Smooth muscle cell (in vitro differentiated cells): ENCODE data around the gene POLN. TPM values are rescaled to one million over a fixed set of nuclear protein-coding genes. Genes with fewer than 3 reads are reported as not detected.
"Not testable (repeated sequence)": the region's sequence is repeated elsewhere in the genome, so short reads cannot be mapped to it uniquely, and the experiment has no call there.

Source experiments
- DNase-seq: peaks from one replicate; lab custom pipeline; 2025; ENCODE audit not compliant: unreplicated experiment; lab: John Stamatoyannopoulos, UW
- H2AFZ ChIP-seq: fragments of 200-600 bp; sonication (generic); 2 replicates; pipeline ENCODE4 v1.6.0; 2016; ENCODE audit warnings: antibody characterized with exemption, low read depth, mild to moderate bottlenecking
- H3F3A ChIP-seq: fragments of 200-600 bp; sonication (generic); 2 replicates; pipeline ENCODE4 v1.6.0; 2017; ENCODE audit warnings: antibody characterized with exemption, low read depth
- H3K27ac ChIP-seq: fragments of 200-600 bp; sonication (generic); 2 replicates; pipeline ENCODE4 v1.5.1; 2016; ENCODE audit warnings: low read depth, mild to moderate bottlenecking
- H3K27me3 ChIP-seq: fragments of 200-600 bp; sonication (generic); 2 replicates; pipeline ENCODE4 v1.6.1; 2016; ENCODE audit warnings: low read depth, mild to moderate bottlenecking
- H3K36me3 ChIP-seq: fragments of 200-600 bp; sonication (generic); 2 replicates; pipeline ENCODE4 v1.5.1; 2016; ENCODE audit warnings: low read depth
- H3K4me1 ChIP-seq: fragments of 200-600 bp; sonication (generic); 2 replicates; pipeline ENCODE4 v1.5.1; 2016; ENCODE audit warnings: low read depth
- H3K4me2 ChIP-seq: fragments of 200-600 bp; sonication (generic); 2 replicates; pipeline ENCODE4 v1.6.0; 2016; ENCODE audit warnings: mild to moderate bottlenecking
- H3K4me3 ChIP-seq: fragments of 200-600 bp; sonication (generic); 2 replicates; pipeline ENCODE4 v1.5.1; 2016; ENCODE audit warnings: mild to moderate bottlenecking
- H3K79me2 ChIP-seq: fragments of 200-600 bp; sonication (generic); 2 replicates; pipeline ENCODE4 v1.6.0; 2016; ENCODE audit warnings: low read depth, mild to moderate bottlenecking
- H3K9ac ChIP-seq: fragments of 200-600 bp; sonication (generic); 2 replicates; pipeline ENCODE4 v1.6.0; 2016; ENCODE audit warnings: low read depth
- H3K9me3 ChIP-seq: fragments of 200-600 bp; sonication (generic); replicated peaks from 2 replicates; pipeline ENCODE4 v1.5.1; 2016; ENCODE audit warnings: low read depth
- H4K20me1 ChIP-seq: fragments of 200-600 bp; sonication (generic); 2 replicates; pipeline ENCODE4 v1.6.0; 2016; ENCODE audit warnings: low read depth
- WGBS: methylation state at CpG from one replicate; pipeline ENCODE4 v1.1.7; 2016; ENCODE audit warnings: low lambda C conversion rate; 5-methylcytosine and 5-hydroxymethylcytosine counted together
- polyA plus RNA-seq: library from polyadenylated mRNA; unstranded; fragments of >200 nt; fragmentation: Nextera tagmentation; extraction: Ambion mirVana; gene quantifications from 2 replicates; pipeline ENCODE4 v1.2.1, GENCODE V29; 2016
- total RNA-seq: library from RNA; depleted of rRNA; stranded (reverse); fragments of >200 nt; gene quantifications from 2 replicates; pipeline ENCODE4 v1.2.3, GENCODE V29; 2014
- TF ChIP-seq, protein P1 (sequence below): fragments of 200-600 bp; sonication (generic); IDR thresholded peaks from 2 replicates; pipeline ENCODE4 v1.5.1; 2017; ENCODE audit warnings: borderline replicate concordance, mild to moderate bottlenecking, antibody characterized with exemption; ENCODE audit not compliant: insufficient read depth, poor library complexity, severe bottlenecking

Gene POLN
- total and polyA plus RNA-seq, 2 experiments from 2014 or later: 0.35 to 3.0 TPM

DNA sequence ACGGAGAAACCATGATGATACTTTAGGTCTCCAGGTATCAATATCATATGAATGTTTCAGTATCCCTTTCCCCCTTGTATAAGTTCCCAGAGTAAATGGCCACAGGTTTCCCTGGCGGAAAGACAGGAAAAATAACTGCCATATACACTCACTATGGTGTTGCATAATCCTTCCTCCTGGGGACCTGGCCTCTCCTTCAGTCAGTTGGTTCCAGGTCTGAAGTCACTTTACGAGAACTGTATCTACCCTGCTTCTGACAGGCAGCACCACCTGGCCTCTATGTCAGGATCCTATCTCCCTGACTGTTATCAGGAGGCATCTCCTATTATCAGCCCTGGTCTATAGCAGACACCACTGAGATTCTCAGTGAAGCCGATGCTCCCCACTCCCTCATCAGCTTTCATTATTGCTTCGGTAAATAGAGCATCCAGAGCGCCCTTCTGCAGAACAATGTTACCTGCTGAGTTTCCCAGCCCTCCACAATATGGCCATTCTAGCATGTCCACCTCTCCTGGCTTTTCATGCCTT is 22.6 kb downstream of the POLN start:
- H2AFZ ChIP-seq: no peak overlapping the region

DNA sequence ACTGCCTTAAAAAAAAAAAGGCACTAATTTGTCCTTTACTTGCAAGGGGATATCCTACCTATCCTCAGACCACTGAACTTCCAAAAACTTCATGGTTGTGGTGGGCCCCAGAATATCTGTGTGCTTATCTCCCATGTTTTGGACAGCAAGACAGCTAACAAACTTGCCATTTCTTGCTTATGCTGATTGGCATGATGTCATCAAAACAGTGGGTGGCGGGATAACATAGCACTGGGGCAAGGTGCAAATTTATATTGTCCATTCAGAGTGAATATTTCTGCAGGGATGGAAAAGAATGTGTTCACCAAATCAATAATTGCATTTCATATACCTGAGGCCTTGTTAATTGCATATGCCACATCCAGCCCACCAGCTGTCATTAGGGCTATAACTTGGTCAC is 23.5 kb downstream of the POLN start:
- Histone ChIP-seq H3K4me2 (no peak overlapping the region), H3K4me3 (no peak overlapping the region), H4K20me1 (peaks cover 11% of the 10 kb centered on the region), H3K36me3 (no peaks in the 10 kb centered on the region), H3K79me2 (no peaks in the 10 kb centered on the region), H3K27me3 (peaks cover 5% of the 10 kb centered on the region), H2AFZ (no peak overlapping the region), H3K27ac (no peak overlapping the region), H3K9ac (no peak overlapping the region), H3K4me1 (no peaks in the 10 kb centered on the region), H3F3A (peaks cover 3% of the 10 kb centered on the region), H3K9me3 (no peaks in the 10 kb centered on the region)
- DNase-seq: no peak
- WGBS: 84% methylated on average over 1 of the region's 1 CpG
- TF ChIP-seq, protein P1, sequence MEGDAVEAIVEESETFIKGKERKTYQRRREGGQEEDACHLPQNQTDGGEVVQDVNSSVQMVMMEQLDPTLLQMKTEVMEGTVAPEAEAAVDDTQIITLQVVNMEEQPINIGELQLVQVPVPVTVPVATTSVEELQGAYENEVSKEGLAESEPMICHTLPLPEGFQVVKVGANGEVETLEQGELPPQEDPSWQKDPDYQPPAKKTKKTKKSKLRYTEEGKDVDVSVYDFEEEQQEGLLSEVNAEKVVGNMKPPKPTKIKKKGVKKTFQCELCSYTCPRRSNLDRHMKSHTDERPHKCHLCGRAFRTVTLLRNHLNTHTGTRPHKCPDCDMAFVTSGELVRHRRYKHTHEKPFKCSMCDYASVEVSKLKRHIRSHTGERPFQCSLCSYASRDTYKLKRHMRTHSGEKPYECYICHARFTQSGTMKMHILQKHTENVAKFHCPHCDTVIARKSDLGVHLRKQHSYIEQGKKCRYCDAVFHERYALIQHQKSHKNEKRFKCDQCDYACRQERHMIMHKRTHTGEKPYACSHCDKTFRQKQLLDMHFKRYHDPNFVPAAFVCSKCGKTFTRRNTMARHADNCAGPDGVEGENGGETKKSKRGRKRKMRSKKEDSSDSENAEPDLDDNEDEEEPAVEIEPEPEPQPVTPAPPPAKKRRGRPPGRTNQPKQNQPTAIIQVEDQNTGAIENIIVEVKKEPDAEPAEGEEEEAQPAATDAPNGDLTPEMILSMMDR: no peak

More for the DNA sequence above, 22.6 kb downstream of the POLN start:
- peaks cover 3% of the 10 kb centered on the region for H3F3A ChIP-seq
- WGBS: 95% methylated on average over 6 of the region's 6 CpGs
- H3K36me3 ChIP-seq: no peaks in the 10 kb centered on the region
- TF ChIP-seq, protein P1: no peak
- H3K27ac ChIP-seq: no peak overlapping the region
- H4K20me1 ChIP-seq: peaks cover 11% of the 10 kb centered on the region
- H3K4me2 ChIP-seq: no peak overlapping the region
- H3K4me1 ChIP-seq: no peaks in the 10 kb centered on the region
- no peak for DNase-seq
- H3K27me3 ChIP-seq: no peaks in the 10 kb centered on the region
- H3K9me3 ChIP-seq: no peaks in the 10 kb centered on the region
- no peak overlapping the region for H3K4me3 ChIP-seq
- H3K79me2 ChIP-seq: no peaks in the 10 kb centered on the region
- H3K9ac ChIP-seq: no peak overlapping the region

DNA sequence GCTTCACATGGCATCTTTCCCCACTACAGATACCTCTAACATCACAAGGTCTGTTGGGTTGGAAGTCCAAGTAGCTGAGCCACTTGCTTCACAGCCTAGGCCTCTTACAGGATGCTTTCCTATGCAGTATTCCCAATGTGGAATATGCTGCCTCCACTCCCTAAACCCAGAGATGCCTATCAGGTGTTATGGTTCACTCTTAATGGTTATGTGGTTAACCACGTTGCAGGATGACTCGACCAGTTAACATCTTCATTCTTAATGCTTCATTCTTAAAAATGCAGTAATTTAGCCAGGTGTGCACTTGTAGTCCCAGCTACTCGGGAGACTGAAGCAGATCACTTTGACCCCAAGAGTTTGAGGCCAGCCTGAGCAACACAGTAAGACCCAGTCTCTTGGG is 24.2 kb downstream of the POLN start:
- Histone ChIP-seq H3K9ac (no peak overlapping the region), H3K9me3 (no peaks in the 10 kb centered on the region), H3K4me2 (no peak overlapping the region), H2AFZ (no peak overlapping the region), H3K27ac (no peak overlapping the region), H3K27me3 (peaks cover 7% of the 10 kb centered on the region), H4K20me1 (peaks cover 11% of the 10 kb centered on the region), H3K36me3 (no peaks in the 10 kb centered on the region), H3K4me3 (no peak overlapping the region), H3K4me1 (no peaks in the 10 kb centered on the region), H3F3A (peaks cover 3% of the 10 kb centered on the region), H3K79me2 (no peaks in the 10 kb centered on the region)
- no peak for DNase-seq
- TF ChIP-seq, protein P1: no peak
- 50% methylated on average over 3 of the region's 3 CpGs for WGBS

DNA sequence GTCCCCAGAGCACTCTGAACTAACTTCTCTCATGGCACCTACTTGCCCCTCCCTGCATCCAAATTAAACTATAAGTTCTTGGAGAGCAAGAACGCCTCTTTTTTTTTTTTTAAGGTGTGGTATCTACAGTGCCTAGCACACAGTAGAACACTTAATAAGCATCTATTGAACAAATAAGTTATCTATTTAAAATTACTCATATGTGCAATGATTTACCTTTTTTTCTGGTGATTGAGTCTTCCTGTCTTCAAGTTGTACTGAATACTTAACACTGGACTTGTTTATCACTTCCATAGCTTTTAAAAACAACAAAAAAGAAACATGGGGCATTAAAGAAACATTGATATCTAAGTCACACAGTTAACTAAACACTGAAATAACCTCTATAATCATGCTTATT is 29.1 kb downstream of the POLN start:
- Histone ChIP-seq H3K9me3 (no peaks in the 10 kb centered on the region), H4K20me1 (no peaks in the 10 kb centered on the region), H3K4me1 (no peaks in the 10 kb centered on the region), H3K36me3 (no peaks in the 10 kb centered on the region), H3K27ac (no peak overlapping the region), H3F3A (no peaks in the 10 kb centered on the region), H3K4me3 (no peak overlapping the region), H2AFZ (no peak overlapping the region), H3K27me3 (peaks cover 7% of the 10 kb centered on the region), H3K4me2 (no peak overlapping the region), H3K79me2 (no peaks in the 10 kb centered on the region), H3K9ac (no peak overlapping the region)
- WGBS: 92% methylated on average over 1 of the region's 1 CpG
- TF ChIP-seq, protein P1: no peak
- DNase-seq: no peak

DNA sequence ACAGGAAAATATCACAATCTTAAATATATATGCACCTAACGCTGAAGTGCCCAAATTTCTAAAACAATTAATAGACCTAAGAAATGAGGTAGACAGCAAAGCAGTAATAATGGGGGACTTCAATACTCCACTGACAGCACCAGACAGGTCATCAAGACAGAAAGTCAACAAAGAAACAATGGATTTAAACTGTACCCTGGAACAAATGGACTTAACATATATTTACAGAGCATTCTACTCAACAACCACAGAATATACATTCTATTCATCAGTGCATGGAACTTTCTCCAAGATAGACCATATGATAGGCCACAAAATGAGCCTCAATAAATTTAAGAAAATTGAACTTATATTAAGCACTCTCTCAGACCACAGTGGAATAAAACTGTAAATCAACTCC is 39.1 kb downstream of the POLN start:
- 97% methylated on average over 1 of the region's 1 CpG for WGBS
- H3K36me3 ChIP-seq, H3K4me3 ChIP-seq, H3K27me3 ChIP-seq, DNase-seq, H3K4me2 ChIP-seq, H3K9ac ChIP-seq, H3K9me3 ChIP-seq, H3K27ac ChIP-seq, H4K20me1 ChIP-seq, H2AFZ ChIP-seq, H3K79me2 ChIP-seq, H3F3A ChIP-seq, H3K4me1 ChIP-seq: not testable (repeated sequence)
